Skin epidermis (tissue), 12 donors: Measurements from ENCODE around the gene SLC24A4.

Source experiments
- H3K27ac ChIP-seq, 21 experiments: fragments of 200-600 bp; sonication (generic) in 11 of 21; one replicate each; pipeline ENCODE4 v1.5.0; 2020; ENCODE audit warnings: mild to moderate bottlenecking in 3 of 21, inconsistent platforms in 2 of 21, moderate library complexity in 2 of 21
- H3K4me3 ChIP-seq, 7 experiments: fragments of 200-600 bp; sonication (generic) in 2 of 7; one replicate each; pipeline ENCODE4 v1.5.0; 2020; ENCODE audit warnings: inconsistent platforms in 2 of 7, mild to moderate bottlenecking in 2 of 7, moderate library complexity in 1 of 7

SLC24A4 gene

DNA sequence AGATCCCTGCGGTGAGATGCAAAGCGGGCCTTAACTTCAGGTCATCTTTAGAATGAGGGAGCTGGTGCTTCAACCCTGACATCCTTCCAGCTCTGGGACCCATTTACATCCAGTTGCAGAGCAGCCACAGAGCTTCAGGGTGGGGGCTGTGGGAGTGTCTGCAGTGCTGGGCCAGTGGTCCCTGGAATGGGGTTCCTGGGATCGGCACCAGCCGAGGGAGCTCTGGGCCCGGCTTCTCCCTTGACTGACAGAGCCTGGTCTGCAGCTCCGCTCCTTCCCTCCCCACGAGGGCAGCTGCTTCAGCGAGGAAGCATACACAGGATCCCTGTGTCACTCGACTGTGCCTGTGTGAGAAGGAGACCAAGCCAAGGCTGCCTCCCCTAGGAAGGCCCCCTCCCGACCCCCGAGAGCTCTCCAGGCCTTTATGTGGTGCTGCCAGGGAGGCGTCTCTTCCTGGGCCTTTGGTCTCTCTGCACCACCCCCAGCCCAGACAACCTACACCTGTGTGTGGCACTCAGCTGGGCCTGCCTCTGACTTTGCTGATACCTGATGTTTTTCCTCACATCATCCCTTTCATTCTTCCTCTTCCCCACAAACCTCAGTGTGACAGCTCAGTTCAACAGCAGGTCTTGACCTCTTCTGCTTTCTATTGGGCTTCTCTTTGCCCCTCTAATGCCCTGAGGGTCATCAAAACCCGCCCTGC is 142.5 kb downstream of the SLC24A4 start:
- peak overlapping the region in 1 of 21 experiments; percentile 7 for H3K27ac ChIP-seq

DNA sequence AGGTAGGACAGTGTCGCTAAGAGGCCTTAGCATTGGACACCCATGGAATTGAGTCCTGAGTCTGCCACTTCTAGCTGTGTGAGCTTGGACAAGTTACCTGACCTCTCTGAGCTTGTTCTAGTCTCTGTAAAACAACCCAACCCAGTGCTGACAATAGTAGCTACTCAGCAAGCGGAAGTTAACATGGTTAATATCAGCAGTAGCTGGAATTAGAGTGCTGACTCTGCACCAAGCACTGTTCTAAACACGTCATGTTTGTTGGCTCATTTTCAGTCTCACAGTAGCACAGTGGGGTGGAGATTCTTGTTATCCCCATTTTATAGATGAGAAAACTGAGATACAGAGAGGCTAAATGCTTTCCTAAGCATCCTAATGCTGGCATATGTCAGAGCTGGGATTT is 143.1 kb downstream of the SLC24A4 start:
- Histone ChIP-seq H3K27ac (peak overlapping the region in 1 of 21 experiments; percentile 7), H3K4me3 (no peak overlapping the region)

More for the DNA sequence above, 142.5 kb downstream of the SLC24A4 start:
- H3K4me3 ChIP-seq, result no peak overlapping the region

DNA sequence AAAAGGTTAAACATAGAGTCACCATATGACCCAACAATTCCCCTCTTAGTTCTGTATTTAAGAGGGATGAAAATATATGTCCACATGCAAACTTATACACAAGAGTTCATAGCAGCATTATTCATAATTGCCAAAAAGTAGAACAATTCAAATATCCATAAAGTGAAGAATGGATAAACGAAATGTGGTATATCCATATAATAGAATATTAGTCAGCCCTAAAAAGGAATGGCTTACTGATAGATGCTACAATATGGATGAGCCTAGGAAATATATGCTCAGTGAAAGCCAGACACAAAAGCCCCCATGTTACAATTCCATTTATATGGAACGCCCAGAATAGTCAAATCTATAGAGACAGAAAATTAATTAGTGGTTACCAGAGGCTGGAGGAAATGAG is 146.6 kb downstream of the SLC24A4 start:
- no peak overlapping the region for H3K27ac ChIP-seq
- H3K4me3 ChIP-seq, result no peak overlapping the region

DNA sequence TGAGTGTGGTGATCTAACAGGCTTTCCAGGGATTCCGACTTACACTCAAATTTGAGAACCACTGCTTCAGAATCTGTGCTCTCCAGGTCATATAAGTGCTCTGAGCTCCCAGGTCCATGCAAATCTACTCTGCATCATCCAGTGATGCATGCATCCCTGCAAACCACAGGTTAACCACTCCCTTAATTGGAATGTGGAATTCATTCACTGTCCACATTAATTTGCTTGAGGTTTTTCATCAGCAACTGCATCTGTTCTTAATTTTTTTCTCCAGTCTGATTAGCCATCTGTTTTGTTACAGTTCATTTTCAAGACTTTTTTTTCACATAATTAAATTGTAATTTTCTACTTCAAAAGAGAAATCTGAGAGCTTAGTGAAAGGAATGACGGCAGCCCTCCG is 147.2 kb downstream of the SLC24A4 start:
- Histone ChIP-seq H3K27ac (no peak overlapping the region), H3K4me3 (no peak overlapping the region)

DNA sequence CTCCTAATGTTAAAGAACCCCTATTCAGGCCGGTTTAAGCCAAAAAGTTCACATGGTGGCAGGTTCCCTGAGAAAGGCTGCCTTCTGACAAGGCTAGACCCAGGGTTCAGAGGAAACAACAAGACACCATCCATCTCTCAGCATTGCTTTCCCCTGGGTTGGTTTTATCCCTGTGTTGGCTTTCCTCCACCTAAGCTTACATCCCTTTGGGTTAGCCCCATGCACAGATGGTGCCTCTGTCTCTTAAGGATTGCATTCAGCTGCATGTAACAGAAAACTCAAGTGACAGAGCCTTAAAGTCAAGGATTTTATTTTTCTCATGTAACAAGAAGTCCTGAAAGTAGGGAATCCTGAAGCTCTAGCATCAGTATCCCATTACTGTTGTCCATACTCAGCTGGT is 147.8 kb downstream of the SLC24A4 start:
- H3K4me3 ChIP-seq, result no peak overlapping the region
- H3K27ac ChIP-seq, result no peak overlapping the region

DNA sequence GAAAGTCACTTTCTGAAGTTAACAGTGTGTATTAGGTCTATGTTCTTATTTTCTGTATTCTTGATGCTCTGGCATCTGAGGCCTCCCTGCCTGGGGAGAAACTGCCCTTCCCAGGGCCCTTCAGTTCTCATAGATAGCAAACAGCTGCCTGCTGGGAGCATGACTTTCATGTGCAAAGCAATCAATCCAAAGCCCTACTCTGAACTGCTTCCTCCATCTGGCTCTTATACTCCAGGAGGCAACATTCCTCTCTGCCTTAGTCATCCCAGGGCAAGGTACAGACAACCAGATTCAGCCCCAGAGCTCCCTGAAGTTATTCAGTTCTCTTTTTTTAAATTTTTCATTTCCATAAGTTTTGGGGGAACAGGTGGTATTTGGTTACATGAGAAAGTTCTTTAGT is 149.0 kb downstream of the SLC24A4 start:
- H3K4me3 ChIP-seq, result no peak overlapping the region
- no peak overlapping the region for H3K27ac ChIP-seq

DNA sequence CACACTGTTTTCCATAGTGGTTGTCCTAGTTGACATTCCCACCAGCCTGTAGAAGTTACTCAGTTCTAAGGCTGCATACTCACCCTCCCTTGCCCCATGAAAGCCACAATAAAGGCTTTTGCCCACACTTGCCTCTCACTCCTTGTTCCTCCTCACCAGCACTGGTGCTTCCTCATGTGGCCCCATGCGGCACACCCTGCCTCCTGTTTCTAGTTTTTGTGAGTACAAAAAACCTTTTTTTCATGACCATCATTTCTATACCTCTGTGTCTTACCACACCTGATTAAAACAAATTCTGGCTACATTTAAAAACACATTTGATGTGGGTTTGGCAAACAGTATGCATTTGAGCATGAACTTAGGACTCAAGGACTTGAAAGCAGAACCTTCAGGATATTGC is 149.9 kb downstream of the SLC24A4 start:
- no peak overlapping the region for H3K4me3 ChIP-seq
- peak overlapping the region in 9 of 21 experiments; percentile 2 to 68 (median 28) for H3K27ac ChIP-seq

DNA sequence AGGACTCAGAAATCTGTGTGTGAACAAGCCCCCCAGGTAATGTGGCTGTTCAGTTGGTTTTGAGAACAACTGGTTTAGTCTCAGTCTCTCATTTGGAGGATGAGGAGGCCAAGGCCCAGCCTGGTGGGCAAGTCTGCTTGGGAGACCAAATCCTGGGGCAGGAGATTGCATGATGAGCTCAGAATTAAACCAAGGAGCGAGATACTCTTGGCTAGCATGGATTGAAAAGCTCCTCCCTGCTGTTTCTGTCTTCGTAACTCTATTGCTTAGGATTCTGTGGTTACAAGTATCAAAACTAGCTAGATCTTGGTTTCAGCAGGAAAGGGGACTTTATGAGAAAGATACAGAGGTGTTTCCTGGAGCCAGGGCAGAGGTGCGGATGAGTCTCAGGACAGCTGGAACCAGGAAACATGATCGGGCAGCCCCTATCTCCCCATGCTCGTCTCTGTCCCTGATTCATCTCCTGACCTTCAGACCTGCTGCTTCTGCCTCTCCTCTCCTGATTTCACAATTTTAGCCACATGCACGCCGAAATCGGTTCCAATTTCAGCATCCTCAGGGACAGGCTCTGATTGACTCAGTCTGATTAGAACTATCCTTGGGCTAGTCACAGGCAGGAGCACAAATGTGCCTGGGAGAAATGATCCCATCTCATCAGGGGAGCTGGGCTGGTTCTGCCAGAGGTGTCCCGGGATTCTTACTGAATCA is 150.4 kb downstream of the SLC24A4 start:
- H3K27ac ChIP-seq, result peak overlapping the region in 13 of 21 experiments; percentile 1 to 68 (median 20)
- H3K4me3 ChIP-seq, result no peak overlapping the region

DNA sequence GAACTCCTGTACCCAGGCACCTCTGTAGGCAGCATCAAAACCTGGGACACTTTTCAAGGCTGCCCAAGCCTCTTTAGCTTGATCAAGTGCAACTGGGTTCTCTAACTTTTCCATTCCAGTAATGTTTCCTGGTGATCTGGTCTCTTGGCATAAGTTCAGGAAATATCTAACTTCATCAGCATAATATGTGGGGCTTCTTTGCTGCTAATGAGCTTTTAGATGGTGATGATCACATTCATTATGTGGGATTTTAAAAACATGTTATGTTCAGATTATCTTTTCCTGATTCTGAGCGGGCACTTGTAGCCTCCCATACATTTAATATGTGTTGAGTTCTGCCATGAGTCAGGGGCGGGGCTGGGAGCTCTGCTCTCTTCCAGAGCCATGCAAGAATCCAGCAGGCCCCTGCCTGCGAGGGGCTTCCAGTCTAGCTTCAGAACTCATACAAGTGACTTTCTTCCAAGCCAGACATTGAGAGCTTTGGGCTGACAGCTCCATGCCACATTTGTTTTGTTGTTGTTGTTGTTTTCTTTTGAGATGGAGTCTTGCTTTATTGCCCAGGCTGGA is 151.1 kb downstream of the SLC24A4 start:
- Histone ChIP-seq H3K27ac (peak overlapping the region in 9 of 21 experiments; percentile 1 to 68 (median 20)), H3K4me3 (no peak overlapping the region)

DNA sequence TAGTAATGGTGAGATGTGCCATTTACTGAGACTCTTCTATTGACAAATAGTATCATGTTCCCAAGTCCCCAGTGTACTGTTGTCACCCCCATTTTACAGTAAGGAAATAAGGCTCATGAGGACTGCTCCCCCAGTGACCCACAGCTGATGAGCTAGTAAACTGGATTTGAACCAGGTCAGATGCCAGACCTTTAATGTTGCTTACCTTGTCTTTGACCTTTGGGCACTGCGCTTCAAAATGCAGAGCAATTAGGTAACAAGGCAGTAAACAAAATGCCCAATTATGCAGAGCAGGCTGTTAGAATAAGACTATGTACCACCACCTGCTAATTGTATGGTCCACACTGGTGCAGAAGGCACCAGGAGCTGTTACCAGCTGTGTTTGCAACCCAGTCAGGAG is 152.1 kb downstream of the SLC24A4 start:
- Histone ChIP-seq H3K4me3 (no peak overlapping the region), H3K27ac (no peak overlapping the region)

DNA sequence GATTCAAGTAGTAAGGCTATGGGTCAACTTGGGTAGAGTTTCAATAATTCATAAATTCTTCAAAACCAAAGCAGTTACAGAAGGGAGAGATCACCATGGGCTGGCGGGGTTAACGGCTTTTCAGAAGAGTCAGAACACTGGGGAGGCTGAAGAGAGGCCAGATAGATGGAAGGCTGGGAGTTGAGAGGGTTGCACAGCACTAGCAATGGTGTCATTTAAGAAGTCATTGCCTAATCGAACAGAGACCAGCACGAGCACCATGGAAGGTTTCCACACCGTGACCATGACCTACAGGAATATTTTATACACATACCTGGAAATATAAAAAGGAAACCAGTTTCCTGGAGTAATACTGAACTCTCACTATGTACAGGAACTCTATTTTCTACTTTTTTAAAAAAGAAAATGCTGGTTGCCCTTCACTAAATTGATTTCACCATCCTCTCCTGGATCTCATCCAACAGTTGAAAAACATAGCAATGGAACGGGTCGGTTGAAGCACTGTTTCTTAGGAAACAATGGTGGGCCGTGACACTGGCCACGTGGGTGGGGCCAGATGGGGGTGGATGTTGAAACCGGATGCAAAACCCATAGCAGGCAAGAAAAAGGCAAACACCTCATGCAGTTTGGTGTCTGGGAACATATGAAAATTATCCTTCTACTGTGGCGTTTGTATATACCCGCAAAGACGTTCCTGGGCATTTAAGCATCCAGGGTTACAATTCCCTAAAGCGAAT is 152.7 kb downstream of the SLC24A4 start:
- Histone ChIP-seq H3K27ac (peak overlapping the region in 2 of 21 experiments; percentile 4 to 26), H3K4me3 (no peak overlapping the region)

DNA sequence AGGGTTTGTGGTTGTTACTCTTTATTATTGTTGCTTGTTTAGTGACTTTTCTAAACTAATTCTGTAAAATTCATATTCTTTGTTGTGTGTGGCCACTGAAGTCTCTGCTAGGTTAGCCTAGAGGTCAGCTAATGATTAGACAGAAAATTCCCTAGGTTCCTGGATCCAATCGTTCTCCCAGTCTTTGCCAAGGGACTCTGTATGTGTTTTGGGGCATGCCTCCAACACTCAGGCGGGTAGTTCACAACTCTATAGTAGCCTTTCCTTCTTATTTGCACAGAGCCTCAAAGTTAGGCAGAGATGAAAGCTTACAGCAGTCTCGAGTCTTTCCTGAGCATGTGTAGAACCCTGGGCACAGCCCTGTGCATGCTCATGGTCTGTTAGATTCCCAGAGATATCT is 157.9 kb downstream of the SLC24A4 start:
- H3K4me3 ChIP-seq, result no peak overlapping the region
- no peak overlapping the region for H3K27ac ChIP-seq

DNA sequence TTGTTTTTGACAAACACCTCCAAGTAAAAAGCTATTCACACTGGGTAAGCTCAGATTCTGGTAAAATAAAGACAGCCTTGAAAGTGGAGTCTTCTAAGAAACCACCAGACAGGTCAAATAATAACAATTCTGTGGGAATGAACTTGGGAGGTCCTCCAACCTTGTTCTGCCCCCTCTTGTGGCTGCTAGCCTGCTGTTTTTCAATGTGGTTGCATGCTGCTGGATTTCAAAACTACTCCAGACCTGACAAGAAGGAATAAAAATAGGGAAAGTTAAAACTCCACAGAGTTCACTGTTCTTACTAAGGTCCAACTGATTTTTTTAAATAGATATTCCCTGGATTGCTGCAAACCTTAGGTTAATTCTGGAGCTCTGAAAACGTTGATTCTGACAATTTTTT is 158.4 kb downstream of the SLC24A4 start:
- H3K27ac ChIP-seq, result no peak overlapping the region

DNA sequence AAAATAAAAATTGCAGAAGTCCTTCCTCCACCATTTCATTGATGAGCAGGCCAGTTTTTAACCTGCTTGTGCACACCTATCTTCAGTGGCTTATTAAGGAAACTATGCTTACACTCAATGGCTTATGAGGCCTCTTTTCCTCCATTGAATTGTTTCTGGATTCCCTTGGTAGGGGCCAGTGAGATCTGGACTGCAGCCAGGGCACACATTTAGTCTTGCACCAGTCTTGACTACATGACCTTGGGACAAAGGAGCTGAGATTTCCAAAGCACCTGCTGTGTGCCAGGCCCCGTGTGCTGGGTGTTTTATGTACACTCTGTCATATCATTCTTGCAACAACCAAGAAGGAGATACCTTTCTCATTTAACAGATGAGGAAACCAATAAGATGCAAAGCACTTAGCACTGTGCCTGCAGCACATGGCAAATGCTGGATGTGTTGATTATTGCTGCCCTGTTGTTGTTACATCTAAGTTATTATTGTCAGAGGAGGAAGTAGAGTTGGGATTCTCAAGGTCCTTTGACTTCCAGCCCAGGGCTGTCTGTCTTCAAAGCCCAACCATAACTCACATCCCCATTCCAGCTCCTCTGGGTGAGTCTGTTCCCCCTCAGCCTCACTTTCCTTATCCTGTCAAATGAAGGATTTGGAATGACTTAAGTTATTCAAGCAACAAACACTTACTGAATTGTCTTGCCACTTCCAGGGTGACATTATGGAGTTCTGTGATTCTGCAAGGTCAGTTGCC is 159.0 kb downstream of the SLC24A4 start:
- Histone ChIP-seq H3K4me3 (no peak overlapping the region), H3K27ac (no peak overlapping the region)

More for the DNA sequence above, 158.4 kb downstream of the SLC24A4 start:
- H3K4me3 ChIP-seq, result no peak overlapping the region

DNA sequence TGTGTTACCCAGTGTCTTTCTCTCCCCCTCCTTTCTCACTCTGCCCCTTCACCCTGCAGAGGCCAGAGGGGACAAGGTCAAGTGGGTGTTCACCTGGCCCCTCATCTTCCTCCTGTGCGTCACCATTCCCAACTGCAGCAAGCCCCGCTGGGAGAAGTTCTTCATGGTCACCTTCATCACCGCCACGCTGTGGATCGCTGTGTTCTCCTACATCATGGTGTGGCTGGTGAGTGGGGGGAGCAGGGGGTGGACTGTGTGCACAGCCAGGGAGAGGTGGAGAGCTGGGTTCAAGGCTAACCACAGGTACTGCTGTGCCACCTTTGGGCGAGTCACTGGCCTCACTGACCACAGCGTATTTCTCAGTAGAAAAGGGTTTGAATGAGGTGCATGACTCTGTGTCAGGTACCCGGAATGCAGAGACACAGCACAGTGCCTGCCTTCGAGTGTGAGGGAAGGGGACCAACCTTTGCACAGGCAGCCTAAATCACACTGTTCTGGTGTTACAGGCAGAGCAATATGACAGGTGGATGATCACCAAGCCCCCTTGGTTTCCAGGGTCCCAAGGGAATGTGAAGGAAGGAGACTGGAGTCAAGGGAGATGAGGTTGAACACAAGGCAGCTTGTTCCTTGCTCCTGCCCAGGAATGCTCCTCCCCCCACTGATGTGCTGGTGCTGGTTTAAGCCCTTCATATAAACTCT is 159.8 kb downstream of the SLC24A4 start:
- Histone ChIP-seq H3K27ac (no peak overlapping the region), H3K4me3 (no peak overlapping the region)

DNA sequence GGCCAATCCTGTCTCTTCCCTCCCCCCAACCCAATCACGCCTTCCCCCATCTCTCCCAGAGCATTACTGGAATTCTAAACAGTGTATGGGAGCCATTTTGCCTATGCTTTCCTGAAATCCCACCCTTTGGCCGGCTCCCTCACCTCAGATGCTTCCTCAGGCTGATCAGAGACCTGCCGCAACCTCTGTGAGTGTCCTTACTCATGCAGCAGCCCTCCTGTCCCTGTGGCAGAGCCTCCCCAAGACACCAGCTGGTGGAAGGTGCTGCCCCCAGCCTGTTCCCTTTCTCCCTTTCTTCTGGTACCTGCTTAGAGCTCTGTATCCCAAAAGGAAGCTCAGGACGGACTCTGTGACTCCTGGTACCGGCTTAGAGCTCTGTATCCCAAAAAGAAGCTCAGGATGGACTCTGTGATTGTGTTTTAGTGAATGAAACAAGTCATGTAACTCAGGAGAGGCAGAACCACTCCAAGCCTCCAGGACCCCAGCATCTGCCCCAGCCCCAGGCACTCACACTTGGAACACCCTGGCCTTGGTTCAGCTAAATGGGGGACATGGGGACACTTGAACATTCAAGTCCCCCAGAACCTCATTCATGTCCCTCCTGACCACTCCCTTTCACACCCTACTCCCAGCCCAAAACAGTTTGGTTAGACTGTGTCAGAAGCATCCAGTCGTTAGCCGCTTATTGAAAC is 161.3 kb downstream of the SLC24A4 start:
- Histone ChIP-seq H3K27ac (no peak overlapping the region), H3K4me3 (no peak overlapping the region)

DNA sequence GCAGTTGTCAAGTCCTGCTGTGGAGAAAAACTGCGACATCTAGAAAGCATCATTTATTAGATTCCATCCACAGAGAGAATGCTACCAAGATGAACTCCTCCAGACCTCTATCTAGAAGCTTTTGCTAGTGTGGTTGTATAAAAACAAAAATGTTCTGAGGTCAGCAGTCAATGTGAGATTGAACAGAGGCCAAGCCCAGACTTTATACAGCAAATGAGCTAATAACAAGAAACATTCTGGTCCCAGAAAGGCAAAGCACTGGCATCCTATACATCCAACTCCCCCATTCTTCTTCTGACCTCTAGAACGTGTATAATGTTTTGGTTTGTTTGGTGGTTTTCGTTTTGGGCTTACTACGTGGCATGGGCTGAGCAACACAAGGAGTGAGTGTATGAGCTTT is 163.9 kb downstream of the SLC24A4 start:
- Histone ChIP-seq H3K4me3 (no peak overlapping the region), H3K27ac (no peak overlapping the region)

DNA sequence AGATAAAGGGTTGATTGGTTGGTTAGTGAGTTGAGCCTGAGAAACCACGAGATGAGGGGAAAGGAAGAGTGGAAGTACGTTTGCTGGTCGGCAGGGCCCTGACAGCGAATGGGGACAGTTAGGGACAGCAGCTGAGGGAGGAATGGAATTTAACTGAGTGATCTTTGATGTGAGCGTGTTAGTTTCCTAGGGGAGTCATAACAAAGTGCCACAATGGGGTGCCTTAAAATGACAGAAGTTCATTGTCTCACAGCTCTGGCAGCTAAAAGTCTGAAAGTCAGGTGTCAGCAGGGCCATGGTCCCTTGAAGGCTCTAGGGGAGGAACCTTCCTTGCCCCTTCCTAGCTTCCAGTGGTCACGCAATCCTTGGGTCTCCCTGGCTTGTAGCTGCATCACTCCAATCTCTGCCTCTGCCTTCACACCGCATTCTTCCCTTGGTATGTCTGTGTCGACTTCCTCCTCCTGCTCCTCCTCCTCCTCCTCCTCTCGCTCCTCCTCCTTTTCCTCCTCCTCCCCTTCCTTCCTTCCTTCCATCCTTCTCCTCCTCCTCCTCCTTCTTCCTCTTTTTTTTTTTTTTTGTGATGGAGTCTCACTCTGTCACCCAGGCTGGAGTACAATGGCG is 164.7 kb downstream of the SLC24A4 start:
- H3K4me3 ChIP-seq, result no peak overlapping the region
- H3K27ac ChIP-seq, result no peak overlapping the region
